Smooth muscle cell (in vitro differentiated cells): ENCODE results near the gene PTPN11. TPM values are rescaled to one million over a fixed set of nuclear protein-coding genes. Genes with fewer than 3 reads are reported as not detected.

Experiments
- DNase-seq: peaks from one replicate; lab custom pipeline; 2025; ENCODE audit not compliant: unreplicated experiment; lab: John Stamatoyannopoulos, UW
- H2AFZ ChIP-seq: fragments of 200-600 bp; sonication (generic); 2 replicates; pipeline ENCODE4 v1.6.0; 2016; ENCODE audit warnings: antibody characterized with exemption, low read depth, mild to moderate bottlenecking
- H3F3A ChIP-seq: fragments of 200-600 bp; sonication (generic); 2 replicates; pipeline ENCODE4 v1.6.0; 2017; ENCODE audit warnings: antibody characterized with exemption, low read depth
- H3K27ac ChIP-seq: fragments of 200-600 bp; sonication (generic); 2 replicates; pipeline ENCODE4 v1.5.1; 2016; ENCODE audit warnings: low read depth, mild to moderate bottlenecking
- H3K27me3 ChIP-seq: fragments of 200-600 bp; sonication (generic); 2 replicates; pipeline ENCODE4 v1.6.1; 2016; ENCODE audit warnings: low read depth, mild to moderate bottlenecking
- H3K36me3 ChIP-seq: fragments of 200-600 bp; sonication (generic); 2 replicates; pipeline ENCODE4 v1.5.1; 2016; ENCODE audit warnings: low read depth
- H3K4me1 ChIP-seq: fragments of 200-600 bp; sonication (generic); 2 replicates; pipeline ENCODE4 v1.5.1; 2016; ENCODE audit warnings: low read depth
- H3K4me2 ChIP-seq: fragments of 200-600 bp; sonication (generic); 2 replicates; pipeline ENCODE4 v1.6.0; 2016; ENCODE audit warnings: mild to moderate bottlenecking
- H3K4me3 ChIP-seq: fragments of 200-600 bp; sonication (generic); 2 replicates; pipeline ENCODE4 v1.5.1; 2016; ENCODE audit warnings: mild to moderate bottlenecking
- H3K79me2 ChIP-seq: fragments of 200-600 bp; sonication (generic); 2 replicates; pipeline ENCODE4 v1.6.0; 2016; ENCODE audit warnings: low read depth, mild to moderate bottlenecking
- H3K9ac ChIP-seq: fragments of 200-600 bp; sonication (generic); 2 replicates; pipeline ENCODE4 v1.6.0; 2016; ENCODE audit warnings: low read depth
- H3K9me3 ChIP-seq: fragments of 200-600 bp; sonication (generic); replicated peaks from 2 replicates; pipeline ENCODE4 v1.5.1; 2016; ENCODE audit warnings: low read depth
- H4K20me1 ChIP-seq: fragments of 200-600 bp; sonication (generic); 2 replicates; pipeline ENCODE4 v1.6.0; 2016; ENCODE audit warnings: low read depth
- WGBS: methylation state at CpG from one replicate; pipeline ENCODE4 v1.1.7; 2016; ENCODE audit warnings: low lambda C conversion rate; 5-methylcytosine and 5-hydroxymethylcytosine counted together
- polyA plus RNA-seq: library from polyadenylated mRNA; unstranded; fragments of >200 nt; fragmentation: Nextera tagmentation; extraction: Ambion mirVana; gene quantifications from 2 replicates; pipeline ENCODE4 v1.2.1, GENCODE V29; 2016
- total RNA-seq: library from RNA; depleted of rRNA; stranded (reverse); fragments of >200 nt; gene quantifications from 2 replicates; pipeline ENCODE4 v1.2.3, GENCODE V29; 2014
- TF ChIP-seq, protein P1 (sequence below): fragments of 200-600 bp; sonication (generic); IDR thresholded peaks from 2 replicates; pipeline ENCODE4 v1.5.1; 2017; ENCODE audit warnings: borderline replicate concordance, mild to moderate bottlenecking, antibody characterized with exemption; ENCODE audit not compliant: insufficient read depth, poor library complexity, severe bottlenecking

The PTPN11 gene
- total and polyA plus RNA-seq, 2 experiments from 2014 or later: 44.6 to 77.2 TPM

DNA sequence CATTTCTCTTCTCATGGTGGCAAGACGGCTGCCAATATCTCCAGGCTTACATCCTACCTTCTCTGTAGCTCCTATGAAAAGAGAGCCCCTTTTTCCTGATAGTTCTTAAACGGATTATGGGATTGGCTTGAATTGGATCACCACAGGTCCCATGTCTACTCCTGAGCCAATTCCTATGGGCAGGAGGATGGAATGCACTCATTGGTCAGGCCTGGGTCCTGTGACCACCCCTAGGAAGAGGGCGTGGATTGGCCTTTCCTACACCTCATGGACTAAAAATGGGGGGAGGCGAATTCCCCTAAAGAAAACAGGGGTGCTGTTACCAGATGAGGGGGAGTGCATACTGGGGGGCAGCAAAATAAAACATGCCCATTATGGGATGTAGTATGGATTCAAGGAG is 108.8 kb downstream of the PTPN11 start:
- Histone ChIP-seq H3K27me3 (no peaks in the 10 kb centered on the region), H3K36me3 (no peaks in the 10 kb centered on the region), H3K4me2 (no peak overlapping the region), H3K9ac (no peak overlapping the region), H3K4me1 (no peaks in the 10 kb centered on the region), H3K79me2 (no peaks in the 10 kb centered on the region), H3K4me3 (no peak overlapping the region), H2AFZ (no peak overlapping the region), H4K20me1 (no peaks in the 10 kb centered on the region), H3F3A (no peaks in the 10 kb centered on the region), H3K9me3 (no peaks in the 10 kb centered on the region), H3K27ac (no peak overlapping the region)
- DNase-seq: no peak
- 91% methylated on average over 4 of the region's 4 CpGs for WGBS
- TF ChIP-seq, protein P1, sequence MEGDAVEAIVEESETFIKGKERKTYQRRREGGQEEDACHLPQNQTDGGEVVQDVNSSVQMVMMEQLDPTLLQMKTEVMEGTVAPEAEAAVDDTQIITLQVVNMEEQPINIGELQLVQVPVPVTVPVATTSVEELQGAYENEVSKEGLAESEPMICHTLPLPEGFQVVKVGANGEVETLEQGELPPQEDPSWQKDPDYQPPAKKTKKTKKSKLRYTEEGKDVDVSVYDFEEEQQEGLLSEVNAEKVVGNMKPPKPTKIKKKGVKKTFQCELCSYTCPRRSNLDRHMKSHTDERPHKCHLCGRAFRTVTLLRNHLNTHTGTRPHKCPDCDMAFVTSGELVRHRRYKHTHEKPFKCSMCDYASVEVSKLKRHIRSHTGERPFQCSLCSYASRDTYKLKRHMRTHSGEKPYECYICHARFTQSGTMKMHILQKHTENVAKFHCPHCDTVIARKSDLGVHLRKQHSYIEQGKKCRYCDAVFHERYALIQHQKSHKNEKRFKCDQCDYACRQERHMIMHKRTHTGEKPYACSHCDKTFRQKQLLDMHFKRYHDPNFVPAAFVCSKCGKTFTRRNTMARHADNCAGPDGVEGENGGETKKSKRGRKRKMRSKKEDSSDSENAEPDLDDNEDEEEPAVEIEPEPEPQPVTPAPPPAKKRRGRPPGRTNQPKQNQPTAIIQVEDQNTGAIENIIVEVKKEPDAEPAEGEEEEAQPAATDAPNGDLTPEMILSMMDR: no peak

DNA sequence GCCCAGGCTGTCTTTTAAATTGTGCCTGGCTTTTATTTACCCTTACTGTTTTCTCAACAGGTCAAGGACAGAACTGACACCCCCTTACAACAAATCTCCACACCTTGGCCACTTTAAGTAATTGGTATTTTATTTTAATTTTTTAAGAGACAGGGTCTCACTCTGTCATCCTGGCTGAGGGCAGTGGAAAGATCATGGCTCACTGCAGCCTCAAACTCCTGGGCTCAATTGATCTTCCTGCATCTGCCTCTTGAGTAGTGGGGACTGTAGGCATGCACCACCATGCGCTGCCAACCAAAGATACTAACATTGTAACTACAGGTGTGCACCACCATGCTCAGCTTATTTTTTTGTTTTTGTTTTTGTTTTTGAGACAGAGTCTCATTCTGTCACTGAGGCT is 109.8 kb downstream of the PTPN11 start:
- TF ChIP-seq, protein P1: no peak

DNA sequence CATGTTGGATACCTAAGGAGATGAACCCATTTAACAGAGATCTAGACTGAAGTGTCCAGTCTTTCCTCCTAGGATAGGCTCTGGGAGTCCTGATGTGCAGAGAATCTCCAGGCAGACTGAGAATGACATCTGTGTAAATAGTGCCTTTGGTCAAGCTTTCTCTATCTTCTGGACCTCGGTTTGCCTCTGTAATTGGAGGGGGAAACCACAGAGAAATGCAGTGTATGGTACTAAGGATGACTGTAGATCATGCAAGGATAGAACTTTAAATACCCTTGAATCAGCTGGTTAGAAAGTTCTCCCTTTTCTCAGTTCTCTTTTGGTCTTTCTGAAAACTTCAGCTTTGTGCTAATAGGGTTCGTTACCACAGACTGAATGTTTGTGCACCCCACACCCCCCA is 112.2 kb downstream of the PTPN11 start:
- Histone ChIP-seq H3K79me2 (no peaks in the 10 kb centered on the region), H3K4me3 (no peak overlapping the region), H3K9me3 (no peaks in the 10 kb centered on the region), H3F3A (no peaks in the 10 kb centered on the region), H3K4me1 (no peaks in the 10 kb centered on the region), H3K4me2 (no peak overlapping the region), H3K27ac (no peak overlapping the region), H4K20me1 (no peaks in the 10 kb centered on the region), H3K36me3 (no peaks in the 10 kb centered on the region), H2AFZ (no peak overlapping the region), H3K27me3 (no peaks in the 10 kb centered on the region), H3K9ac (no peak overlapping the region)
- WGBS: 62% methylated on average over 2 of the region's 2 CpGs
- no peak for DNase-seq
- TF ChIP-seq, protein P1: no peak

More for the DNA sequence above, 109.8 kb downstream of the PTPN11 start:
- Histone ChIP-seq H3K36me3 (no peaks in the 10 kb centered on the region), H3K4me3 (no peak overlapping the region), H3K79me2 (no peaks in the 10 kb centered on the region), H3K27me3 (no peaks in the 10 kb centered on the region), H3K9me3 (no peaks in the 10 kb centered on the region), H2AFZ (no peak overlapping the region), H3K9ac (no peak overlapping the region), H4K20me1 (no peaks in the 10 kb centered on the region), H3K27ac (no peak overlapping the region), H3F3A (no peaks in the 10 kb centered on the region), H3K4me2 (no peak overlapping the region), H3K4me1 (no peaks in the 10 kb centered on the region)
- no peak for DNase-seq
- 100% methylated on average over 1 of the region's 1 CpG for WGBS

DNA sequence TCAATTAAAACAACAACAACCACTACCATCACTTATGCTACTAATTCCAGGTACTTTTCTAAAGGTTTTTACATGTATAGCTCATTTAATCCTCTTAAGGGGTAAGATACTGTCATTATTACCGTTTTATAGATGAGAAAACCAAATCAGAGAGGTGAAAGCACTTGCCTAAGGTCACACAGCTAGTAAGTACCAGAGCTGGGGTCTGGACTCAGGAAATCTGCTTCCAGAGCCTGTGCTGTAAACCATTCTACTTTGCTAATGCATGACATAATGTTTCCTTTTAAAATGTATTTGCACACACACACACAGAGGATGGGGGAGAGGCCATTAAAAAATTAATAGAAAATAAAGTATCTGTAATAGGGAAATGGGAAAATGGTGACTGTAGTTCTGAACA is 113.4 kb downstream of the PTPN11 start:
- 83% methylated on average over 1 of the region's 1 CpG for WGBS
- H3K4me1 ChIP-seq: no peaks in the 10 kb centered on the region

More for the DNA sequence above, 113.4 kb downstream of the PTPN11 start:
- H3K9ac ChIP-seq: no peak overlapping the region
- no peak overlapping the region for H2AFZ ChIP-seq
- H3K4me2 ChIP-seq: no peak overlapping the region
- no peak for DNase-seq
- no peaks in the 10 kb centered on the region for H3K9me3 ChIP-seq
- no peaks in the 10 kb centered on the region for H3K79me2 ChIP-seq
- no peaks in the 10 kb centered on the region for H4K20me1 ChIP-seq
- TF ChIP-seq, protein P1: no peak
- H3K4me3 ChIP-seq: no peak overlapping the region
- no peaks in the 10 kb centered on the region for H3K36me3 ChIP-seq
- no peak overlapping the region for H3K27ac ChIP-seq
- H3K27me3 ChIP-seq: no peaks in the 10 kb centered on the region
- H3F3A ChIP-seq: no peaks in the 10 kb centered on the region
